Cortex of kidney (tissue), 1 donor: ENCODE measurements around the gene HOXB7.

Experiments
- DNase-seq: peaks from one replicate; lab custom pipeline; 2025; lab: John Stamatoyannopoulos, UW

Gene HOXB7

GRCh38 chr17:48565925-48566710, 44.7 kb downstream of the HOXB7 start:
- no peak for DNase-seq

GRCh38 chr17:48565022-48565554, 45.7 kb downstream of the HOXB7 start:
- no peak for DNase-seq

- DNase-seq, result no peak
These were observed 46.4 kb downstream of the HOXB7 start for GRCh38 chr17:48564188-48565021.

GRCh38 chr17:48563867-48564187, 47.0 kb downstream of the HOXB7 start:
- no peak for DNase-seq

DNA sequence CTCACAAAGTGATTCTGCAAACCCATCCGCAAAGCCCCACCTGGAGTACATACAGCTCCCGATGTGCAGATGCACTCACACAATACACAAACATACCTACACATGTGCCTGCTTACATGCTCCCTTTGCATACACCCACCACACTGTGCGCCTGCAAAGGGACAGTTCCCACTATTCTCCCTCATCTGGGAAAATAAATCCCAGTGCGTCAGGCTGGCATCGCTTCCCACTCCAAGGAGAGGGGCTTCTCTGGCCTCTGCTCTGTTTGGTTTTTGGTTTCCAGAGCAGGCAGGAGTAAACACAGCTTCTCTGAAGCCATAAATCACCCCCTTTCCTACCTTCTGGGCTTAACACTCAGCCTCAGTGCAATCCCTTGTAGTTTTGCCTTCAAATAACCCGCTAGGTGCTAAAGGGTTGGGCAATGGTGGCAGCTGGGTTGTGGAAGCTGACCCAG, 47.4 kb downstream of the HOXB7 start:
- DNase-seq, result no peak

DNA sequence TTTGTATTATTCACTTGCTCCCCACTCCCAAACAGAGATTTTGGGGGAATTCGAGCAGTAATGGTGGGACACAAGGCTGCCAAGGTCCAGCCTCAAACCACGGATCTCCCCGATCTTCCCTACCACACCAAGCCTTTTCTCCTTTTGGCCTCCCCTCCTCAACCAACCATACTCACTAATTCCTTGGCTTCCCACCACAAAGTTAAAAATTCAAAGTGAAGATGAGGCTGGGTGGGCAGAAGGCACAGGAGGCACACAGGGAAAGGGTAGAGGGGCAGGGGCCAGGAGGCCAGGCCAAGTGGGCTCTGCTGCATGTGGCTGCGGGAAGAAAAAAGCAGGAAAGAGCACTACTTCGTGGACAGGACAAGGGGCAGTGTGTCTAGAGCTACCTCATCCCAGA, 47.9 kb downstream of the HOXB7 start:
- DNase-seq, result no peak

DNA sequence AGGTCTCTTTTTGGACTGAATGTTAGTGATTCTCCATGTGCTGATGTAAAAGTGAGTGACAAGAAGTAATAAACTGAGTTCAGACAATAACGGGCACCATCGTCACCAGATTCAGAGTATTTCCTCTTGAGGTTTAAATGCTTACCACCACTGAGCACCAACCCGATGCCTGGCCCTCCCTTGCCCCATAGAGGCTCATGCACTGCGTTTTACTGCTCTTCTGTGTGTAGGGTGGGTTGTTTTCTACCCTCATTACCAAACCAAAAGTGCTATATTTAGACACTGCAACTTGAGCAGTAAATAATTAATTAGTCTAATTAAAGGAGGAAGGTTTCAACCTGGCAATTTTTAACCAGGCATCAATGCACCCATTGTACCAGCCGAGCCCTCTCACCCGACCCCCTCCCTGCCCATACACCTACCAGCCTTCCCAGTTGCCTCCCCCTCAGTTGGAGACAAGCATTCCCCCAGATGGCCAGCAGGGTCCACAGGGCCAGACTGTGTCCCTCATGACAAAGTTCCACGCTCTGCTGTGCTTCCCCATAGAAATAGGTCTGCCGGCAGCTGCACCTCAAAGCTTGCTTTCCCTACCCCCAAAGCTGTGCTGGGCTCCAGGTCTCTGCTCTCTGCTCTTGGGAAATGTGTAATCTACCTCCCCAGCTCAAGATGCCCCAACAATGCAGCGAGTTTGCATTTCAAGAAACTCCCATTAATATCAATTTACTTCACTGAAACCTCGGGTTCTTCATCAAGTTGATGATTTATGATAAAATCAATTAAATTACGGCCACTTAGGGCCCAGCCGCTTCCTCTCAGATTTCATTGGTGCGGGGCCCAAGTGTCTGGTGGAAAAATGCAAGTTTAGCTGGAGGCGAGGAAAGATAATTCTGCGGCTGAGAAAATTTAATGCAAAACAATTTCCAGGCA, 48.7 kb downstream of the HOXB7 start:
- DNase-seq, result no peak

DNA sequence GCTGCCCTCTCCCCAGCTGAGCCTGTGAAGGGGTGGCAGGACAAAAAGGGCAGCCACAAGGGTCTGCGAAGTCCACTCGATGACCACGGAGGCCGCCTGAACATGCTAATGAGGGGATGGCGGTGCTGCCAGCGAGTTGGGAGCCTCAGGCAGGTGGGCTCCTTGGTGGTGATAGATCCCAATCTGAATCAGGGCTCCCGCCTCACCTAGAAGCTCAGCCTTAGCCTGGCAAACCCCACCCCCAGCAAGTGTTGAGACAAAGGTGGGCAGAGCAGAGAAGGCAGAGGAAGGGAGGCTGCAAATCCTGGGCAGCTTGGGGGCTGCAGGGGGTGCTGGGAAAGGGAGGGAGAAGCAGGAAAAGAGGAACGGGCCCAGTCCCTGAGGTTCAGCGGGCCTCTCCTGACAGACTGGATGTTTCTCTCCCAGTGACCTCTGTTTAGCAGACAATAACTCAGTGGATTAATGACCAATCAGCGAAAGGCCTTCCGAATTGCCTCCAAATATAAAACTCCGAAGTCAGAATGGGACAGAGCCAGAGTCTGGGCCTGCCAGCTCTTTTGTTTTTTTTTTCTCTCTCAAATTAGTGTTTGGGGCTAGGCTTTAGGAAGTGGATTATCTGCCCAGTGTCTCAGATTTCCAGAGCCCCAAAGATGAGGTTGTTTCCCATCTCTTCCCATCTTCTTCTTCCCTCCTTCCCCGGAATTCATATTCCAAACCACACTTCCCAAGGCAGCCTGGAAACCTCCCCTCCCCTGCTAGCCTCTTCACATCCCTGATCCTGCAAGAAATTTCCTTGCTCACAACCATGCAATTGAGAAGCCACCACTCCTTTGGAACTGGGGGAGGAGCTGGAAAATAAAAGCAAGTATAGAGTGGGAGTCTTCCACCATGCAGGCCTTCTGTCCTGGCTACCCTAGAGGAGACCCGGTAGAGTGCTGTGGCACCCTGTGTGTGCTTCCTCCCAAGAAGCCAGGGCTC, 50.7 kb downstream of the HOXB7 start:
- DNase-seq, result no peak

- DNase-seq, result no peak
These were observed 51.5 kb downstream of the HOXB7 start for GRCh38 chr17:48559122-48559839.

DNA sequence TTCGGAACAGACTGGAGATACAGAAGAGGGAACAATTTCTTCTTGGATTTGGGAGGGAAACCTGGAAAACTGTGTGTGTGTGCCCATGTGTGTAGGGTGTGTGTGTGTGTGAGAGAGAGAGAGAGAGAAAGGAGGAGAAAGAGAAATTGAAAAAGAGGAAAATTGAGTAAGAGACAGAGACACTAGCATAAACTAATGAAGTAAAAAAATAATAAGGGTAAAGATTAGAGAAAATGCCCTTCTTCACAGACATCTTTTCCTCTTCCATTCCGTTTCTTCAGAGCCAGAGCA, 52.0 kb downstream of the HOXB7 start:
- no peak for DNase-seq

DNA sequence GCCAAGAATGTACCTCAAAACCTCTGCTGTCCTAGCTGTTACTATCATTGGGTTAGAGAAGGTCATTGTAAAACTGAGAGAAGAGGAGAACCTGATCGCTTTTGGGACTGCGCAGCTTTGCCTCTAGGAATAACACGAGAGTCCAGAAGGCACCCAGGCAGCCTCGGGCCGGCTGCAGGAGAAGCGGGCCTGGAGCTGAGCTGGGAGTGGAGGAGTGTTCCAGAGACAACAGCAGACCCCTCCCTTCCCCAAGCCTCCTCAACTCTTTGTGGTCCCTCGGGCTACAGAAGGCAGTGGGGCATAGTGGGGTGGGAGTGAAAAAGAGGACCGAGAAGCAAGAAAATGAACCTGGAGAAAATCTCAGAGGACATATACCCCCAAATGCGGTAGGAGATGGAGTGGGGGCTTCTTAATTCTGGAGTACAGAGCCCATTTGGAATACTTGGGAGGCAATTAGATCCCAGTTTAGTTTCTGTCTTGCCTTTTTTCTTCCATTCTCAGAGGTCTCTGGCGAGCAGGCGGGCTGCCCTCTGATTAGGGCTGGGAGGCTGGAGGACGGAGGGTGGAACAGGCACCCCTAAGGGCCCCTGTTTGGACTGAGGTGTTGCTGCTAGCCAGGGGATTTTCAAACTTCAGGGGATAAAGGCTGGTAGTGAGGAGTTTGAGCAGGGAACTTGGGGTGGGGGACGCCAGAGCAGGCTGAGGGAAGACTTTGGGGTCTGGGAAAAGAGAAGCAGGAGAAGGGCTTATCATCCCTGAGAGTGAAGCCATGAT, 52.6 kb downstream of the HOXB7 start:
- no peak for DNase-seq
